Testis (tissue), 3 donors: ENCODE measurements around the gene OST4. TPM values are rescaled to one million over a fixed set of nuclear protein-coding genes. Genes with fewer than 3 reads are reported as not detected.
"Not testable (repeated sequence)": the region's sequence is repeated elsewhere in the genome, so short reads cannot be mapped to it uniquely, and the experiment has no call there.

Source experiments
- DNase-seq: peaks from one replicate; pipeline ENCODE4 v3.0.0-alpha.2; 2019
- H3K27ac ChIP-seq, 2 donors: fragments of 200-600 bp; sonication (generic); one replicate each; pipeline ENCODE4 v1.5.1; 2019
- H3K27me3 ChIP-seq: fragments of 200-600 bp; sonication (generic); one replicate; pipeline ENCODE4 v1.5.1; 2019
- H3K36me3 ChIP-seq: fragments of 200-600 bp; sonication (generic); one replicate; pipeline ENCODE4 v1.5.1; 2017; ENCODE audit warnings: low read depth; ENCODE audit errors: missing control alignments
- H3K4me1 ChIP-seq: fragments of 200-600 bp; sonication (generic); one replicate; pipeline ENCODE4 v1.5.1; 2019
- H3K4me3 ChIP-seq, 2 donors: fragments of 200-600 bp; sonication (generic); one replicate each; pipeline ENCODE4 v1.5.1; 2017 to 2019
- H3K9me3 ChIP-seq: fragments of 200-600 bp; sonication (generic); one replicate; pipeline ENCODE4 v1.5.1; 2017
- POLR2A ChIP-seq: fragments of 450-650 bp; IDR thresholded peaks from one replicate; pipeline ENCODE4 v1.6.1; 2017; ENCODE audit warnings: antibody characterized with exemption, mild to moderate bottlenecking, moderate library complexity
- WGBS, 2 donors: methylation state at CpG; one replicate each; pipeline ENCODE4 v1.1.5; 2018; 5-methylcytosine and 5-hydroxymethylcytosine counted together
- intact Hi-C: fragments of 100-400 bp; cut with DNase I; formaldehyde crosslinking; loops from one replicate; pipeline ENCODE4 v1.15.1; 2023; ENCODE audit warnings: low total_unique reads
- polyA plus RNA-seq: library from polyadenylated mRNA; stranded (reverse); fragments of 350-450 nt; fragmentation: Illumina TruSeq; extraction: RNeasy Lipid Tissue Mini Kit (QIAGEN cat#74804); gene quantifications from one replicate; pipeline ENCODE4 v1.2.3, GENCODE V29; 2014; ENCODE audit warnings: low read depth, low replicate concordance; ENCODE audit not compliant: insufficient read depth
- total RNA-seq, 2 donors: library from RNA; depleted of rRNA; stranded (reverse); fragments of >200 nt; gene quantifications; one replicate each; pipeline ENCODE4 v1.2.3, GENCODE V29; 2016
- TF ChIP-seq, protein P1 (sequence below), 3 experiments: fragments of 450-650 bp in 2 of 3; fragments of 200-600 bp in 1 of 3; sonication (generic) in 1 of 3; IDR thresholded peaks; one replicate each; pipeline ENCODE4 v1.5.1; 2016 to 2019; ENCODE audit warnings: antibody characterized with exemption in 3 of 3, mild to moderate bottlenecking in 2 of 3, moderate library complexity in 1 of 3

OST4 gene
- total and polyA plus RNA-seq, 3 donors from 2014 or later = 220 to 297 (median 262) TPM

DNA sequence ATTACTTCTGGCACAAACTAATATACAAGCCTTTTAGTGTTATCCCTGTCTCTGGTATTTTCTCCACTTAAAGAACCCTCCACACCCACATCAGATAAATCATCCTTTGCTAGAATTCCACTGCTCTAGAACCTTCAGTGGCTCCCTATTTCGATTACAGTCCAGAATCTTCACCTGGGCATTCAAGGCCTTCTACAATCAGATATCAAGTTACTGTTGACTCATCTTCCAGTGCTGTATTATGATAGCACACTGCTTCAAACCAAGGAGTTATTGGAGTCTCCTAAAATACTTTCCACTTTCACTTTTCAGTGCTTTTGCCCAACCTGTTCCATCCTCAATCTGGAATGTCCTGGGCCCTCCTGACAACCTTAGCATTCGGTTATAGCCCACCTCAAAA, 44.1 kb upstream of the OST4 start:
- no peaks in the 10 kb centered on the region for H3K27me3 ChIP-seq
- WGBS, 2 donors = 80 to 91% methylated on average over 2 of the region's 2 CpGs
- no peaks in the 10 kb centered on the region for H3K4me1 ChIP-seq
- H3K36me3 ChIP-seq = no peaks in the 10 kb centered on the region
- intact Hi-C loops = no loop called here
- H3K9me3 ChIP-seq = no peaks in the 10 kb centered on the region
- TF ChIP-seq, protein P1, sequence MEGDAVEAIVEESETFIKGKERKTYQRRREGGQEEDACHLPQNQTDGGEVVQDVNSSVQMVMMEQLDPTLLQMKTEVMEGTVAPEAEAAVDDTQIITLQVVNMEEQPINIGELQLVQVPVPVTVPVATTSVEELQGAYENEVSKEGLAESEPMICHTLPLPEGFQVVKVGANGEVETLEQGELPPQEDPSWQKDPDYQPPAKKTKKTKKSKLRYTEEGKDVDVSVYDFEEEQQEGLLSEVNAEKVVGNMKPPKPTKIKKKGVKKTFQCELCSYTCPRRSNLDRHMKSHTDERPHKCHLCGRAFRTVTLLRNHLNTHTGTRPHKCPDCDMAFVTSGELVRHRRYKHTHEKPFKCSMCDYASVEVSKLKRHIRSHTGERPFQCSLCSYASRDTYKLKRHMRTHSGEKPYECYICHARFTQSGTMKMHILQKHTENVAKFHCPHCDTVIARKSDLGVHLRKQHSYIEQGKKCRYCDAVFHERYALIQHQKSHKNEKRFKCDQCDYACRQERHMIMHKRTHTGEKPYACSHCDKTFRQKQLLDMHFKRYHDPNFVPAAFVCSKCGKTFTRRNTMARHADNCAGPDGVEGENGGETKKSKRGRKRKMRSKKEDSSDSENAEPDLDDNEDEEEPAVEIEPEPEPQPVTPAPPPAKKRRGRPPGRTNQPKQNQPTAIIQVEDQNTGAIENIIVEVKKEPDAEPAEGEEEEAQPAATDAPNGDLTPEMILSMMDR (IDR thresholded peaks at IDR 0.05) = no peak
- no peak for TF ChIP-seq POLR2A
- no peak for DNase-seq
- no peak overlapping the region for H3K27ac ChIP-seq
- H3K4me3 ChIP-seq = no peak overlapping the region

DNA sequence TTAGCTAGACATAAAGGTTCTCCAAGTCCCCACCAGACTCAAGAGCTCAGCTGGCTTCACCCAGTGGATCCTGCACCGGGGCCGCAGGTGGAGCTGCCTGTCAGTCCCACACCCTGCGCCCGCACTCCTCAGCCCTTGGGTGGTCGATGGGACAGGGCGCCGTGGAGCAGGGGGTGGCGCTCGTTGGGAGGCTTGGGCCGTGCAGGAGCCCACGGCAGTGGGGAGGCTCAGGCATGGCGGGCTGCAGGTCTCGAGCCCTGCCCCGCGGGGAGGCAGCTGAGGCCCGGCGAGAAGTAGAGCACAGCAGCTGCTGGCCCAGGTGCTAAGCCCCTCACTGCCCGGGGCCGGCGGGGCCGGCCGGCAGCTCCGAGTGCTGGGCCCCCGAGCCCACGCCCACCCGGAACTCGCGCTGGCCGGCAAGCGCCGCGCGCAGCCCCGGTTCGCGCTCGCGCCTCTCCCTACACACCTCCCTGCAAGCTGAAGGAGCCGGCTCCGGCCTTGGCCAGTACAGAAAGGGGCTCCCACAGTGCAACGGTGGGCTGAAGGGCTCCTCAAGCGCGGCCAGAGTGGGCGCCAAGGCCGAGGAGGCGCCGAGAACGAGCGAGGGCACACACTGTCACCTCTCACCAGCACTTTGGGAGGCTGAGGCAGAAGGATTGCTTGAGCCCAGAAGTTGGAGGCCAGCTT, 40.1 kb upstream of the OST4 start:
- H3K9me3 ChIP-seq, H3K27ac ChIP-seq, H3K27me3 ChIP-seq, DNase-seq, H3K36me3 ChIP-seq, H3K4me1 ChIP-seq, intact Hi-C loops: not testable (repeated sequence)
- 51 to 55% methylated on average over 18 to 49 of the region's 49 CpGs for WGBS, 2 donors
- peak overlapping the region; percentile 26 to 27 for H3K4me3 ChIP-seq

DNA sequence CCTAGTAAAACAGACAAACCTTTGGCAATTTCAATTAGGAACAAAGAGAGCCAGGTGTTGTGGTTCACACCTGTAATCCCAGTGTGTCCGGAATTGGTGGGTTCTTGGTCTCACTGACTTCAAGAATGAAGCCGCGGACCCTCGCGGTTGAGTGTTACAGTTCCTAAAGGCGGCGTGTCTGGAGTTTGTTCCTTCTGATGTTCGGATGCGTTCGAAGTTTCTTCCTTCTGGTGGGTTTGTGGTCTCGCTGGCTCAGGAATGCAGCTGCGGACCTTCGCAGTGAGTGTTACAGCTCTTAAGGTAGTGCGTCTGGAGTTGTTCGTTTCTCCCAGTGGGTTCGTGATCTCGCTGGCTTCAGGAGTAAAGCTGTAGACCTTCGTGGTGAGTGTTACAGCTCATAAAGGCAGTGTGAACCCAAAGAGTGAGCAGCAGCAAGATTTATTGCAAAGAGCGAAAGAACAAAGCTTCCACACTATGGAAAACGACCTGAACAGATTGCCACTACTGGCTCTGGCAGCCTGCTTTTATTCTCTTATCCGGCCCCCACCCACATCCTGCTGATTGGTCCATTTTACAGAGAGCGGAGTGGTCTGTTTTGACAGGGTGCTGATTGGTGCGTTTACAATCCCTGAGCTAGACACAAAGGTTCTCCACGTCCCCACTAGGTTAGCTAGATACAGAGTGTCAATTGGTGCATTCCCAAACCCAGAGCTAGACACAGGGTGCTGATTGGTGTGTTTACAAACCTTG, 39.3 kb upstream of the OST4 start:
- peak; percentile 64 for DNase-seq
- H3K9me3 ChIP-seq, H3K27me3 ChIP-seq, intact Hi-C loops, H3K4me1 ChIP-seq, H3K36me3 ChIP-seq, H3K27ac ChIP-seq: not testable (repeated sequence)
- WGBS, 2 donors = 57 to 70% methylated on average over 24 of the region's 24 CpGs
- H3K4me3 ChIP-seq = peak overlapping the region; percentile 26 to 27

DNA sequence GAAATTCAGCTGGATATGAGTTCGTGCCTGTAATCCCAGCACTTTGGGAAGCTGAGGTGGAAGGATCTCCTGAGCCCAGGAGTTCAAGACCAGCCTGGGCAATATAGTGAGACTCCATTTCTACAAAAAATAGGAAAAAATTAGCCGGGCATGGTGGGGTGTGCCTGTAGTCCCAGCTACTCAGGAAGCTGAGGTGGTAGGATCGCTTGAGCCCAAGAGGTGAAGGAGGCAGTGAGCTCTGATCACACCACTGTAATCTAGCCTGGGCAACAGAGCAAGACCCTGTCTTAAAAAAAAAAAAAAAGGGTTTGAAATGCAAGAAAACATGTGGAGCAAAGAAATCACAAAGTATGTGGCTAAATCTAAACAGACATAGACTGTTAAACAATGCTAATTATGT, 37.6 kb upstream of the OST4 start:
- H3K36me3 ChIP-seq = no peaks in the 10 kb centered on the region
- H3K4me3 ChIP-seq = no peak overlapping the region
- H3K27ac ChIP-seq = no peak overlapping the region
- peaks cover 7% of the 10 kb centered on the region for H3K4me1 ChIP-seq
- no peak for DNase-seq
- no peaks in the 10 kb centered on the region for H3K9me3 ChIP-seq
- 89 to 90% methylated on average over 3 of the region's 3 CpGs for WGBS, 2 donors
- no peak for TF ChIP-seq POLR2A
- TF ChIP-seq, protein P1 (IDR thresholded peaks at IDR 0.05) = no peak
- intact Hi-C loops = no loop called here
- H3K27me3 ChIP-seq = no peaks in the 10 kb centered on the region

DNA sequence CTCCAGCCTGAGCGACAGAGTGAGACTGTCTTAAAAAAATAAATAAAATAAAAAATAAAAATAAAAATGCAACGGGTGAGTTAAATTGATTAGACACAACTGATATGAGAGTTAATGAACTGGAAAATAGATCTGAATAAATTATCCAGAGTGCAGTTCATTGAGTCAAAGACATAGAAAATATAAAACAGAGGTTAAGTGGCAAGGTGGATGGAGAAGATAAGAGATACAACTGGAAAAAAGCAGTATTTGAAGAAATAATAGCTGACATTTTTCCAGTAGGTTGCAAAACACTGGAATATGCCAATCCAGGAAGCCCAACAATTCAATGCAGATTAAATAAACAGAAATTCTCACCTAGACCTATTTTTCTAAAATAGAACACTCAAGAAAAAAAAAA, 36.8 kb upstream of the OST4 start:
- Histone ChIP-seq H3K4me1 (peaks cover 7% of the 10 kb centered on the region), H3K27ac (no peak overlapping the region), H3K4me3 (no peak overlapping the region), H3K36me3 (no peaks in the 10 kb centered on the region), H3K27me3 (no peaks in the 10 kb centered on the region), H3K9me3 (no peaks in the 10 kb centered on the region)
- DNase-seq = no peak
- WGBS, 2 donors = 84 to 89% methylated on average over 2 of the region's 2 CpGs
- intact Hi-C loops = no loop called here
- TF ChIP-seq, protein P1 (IDR thresholded peaks at IDR 0.05) = no peak
- TF ChIP-seq POLR2A = no peak
